ENCODE results near the gene CCNL2. TPM values are rescaled to one million over a fixed set of nuclear protein-coding genes. Genes with fewer than 3 reads are reported as not detected.
A peak's percentile ranks its signal among the peaks of the same experiment; 100 is the strongest.

Gene CCNL2
- total RNA-seq, 4 donors from 2014 or later, result 122 to 249 (median 142) TPM

- TF ChIP-seq, protein P1, sequence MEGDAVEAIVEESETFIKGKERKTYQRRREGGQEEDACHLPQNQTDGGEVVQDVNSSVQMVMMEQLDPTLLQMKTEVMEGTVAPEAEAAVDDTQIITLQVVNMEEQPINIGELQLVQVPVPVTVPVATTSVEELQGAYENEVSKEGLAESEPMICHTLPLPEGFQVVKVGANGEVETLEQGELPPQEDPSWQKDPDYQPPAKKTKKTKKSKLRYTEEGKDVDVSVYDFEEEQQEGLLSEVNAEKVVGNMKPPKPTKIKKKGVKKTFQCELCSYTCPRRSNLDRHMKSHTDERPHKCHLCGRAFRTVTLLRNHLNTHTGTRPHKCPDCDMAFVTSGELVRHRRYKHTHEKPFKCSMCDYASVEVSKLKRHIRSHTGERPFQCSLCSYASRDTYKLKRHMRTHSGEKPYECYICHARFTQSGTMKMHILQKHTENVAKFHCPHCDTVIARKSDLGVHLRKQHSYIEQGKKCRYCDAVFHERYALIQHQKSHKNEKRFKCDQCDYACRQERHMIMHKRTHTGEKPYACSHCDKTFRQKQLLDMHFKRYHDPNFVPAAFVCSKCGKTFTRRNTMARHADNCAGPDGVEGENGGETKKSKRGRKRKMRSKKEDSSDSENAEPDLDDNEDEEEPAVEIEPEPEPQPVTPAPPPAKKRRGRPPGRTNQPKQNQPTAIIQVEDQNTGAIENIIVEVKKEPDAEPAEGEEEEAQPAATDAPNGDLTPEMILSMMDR (IDR thresholded peaks at IDR 0.05), result no peak
- TF ChIP-seq POLR2A (IDR thresholded peaks at IDR 0.05), result no peak
- intact Hi-C loops (cut with DNase I; ENCODE audit: low total_unique reads), result no loop called here
- DNase-seq (ENCODE audit: low spot score in 2 of 2), result no peak
- peak overlapping the region; percentile 51 for H3K4me3 ChIP-seq (ENCODE audit: low read depth, poor library complexity, severe bottlenecking)
- 1% methylated on average over 12 to 47 of the region's 109 CpGs for WGBS, 2 donors
These were observed 50.5 kb downstream of the CCNL2 start for GRCh38 chr1:1348420-1349255.

GRCh38 chr1:1347663-1348419 lies 51.3 kb downstream of the CCNL2 start:
- 17 to 31% methylated on average over 21 to 22 of the region's 26 CpGs for WGBS, 2 donors
- intact Hi-C loops (cut with DNase I; ENCODE audit: low total_unique reads), result no loop called here
- DNase-seq (ENCODE audit: low spot score in 2 of 2), result no peak
- TF ChIP-seq POLR2A (IDR thresholded peaks at IDR 0.05), result no peak
- TF ChIP-seq, protein P1 (IDR thresholded peaks at IDR 0.05), result no peak
- peak overlapping the region; percentile 51 for H3K4me3 ChIP-seq (ENCODE audit: low read depth, poor library complexity, severe bottlenecking)

GRCh38 chr1:1347026-1347595 lies 52.0 kb downstream of the CCNL2 start:
- intact Hi-C loops (cut with DNase I; ENCODE audit: low total_unique reads), result no loop called here

DNA sequence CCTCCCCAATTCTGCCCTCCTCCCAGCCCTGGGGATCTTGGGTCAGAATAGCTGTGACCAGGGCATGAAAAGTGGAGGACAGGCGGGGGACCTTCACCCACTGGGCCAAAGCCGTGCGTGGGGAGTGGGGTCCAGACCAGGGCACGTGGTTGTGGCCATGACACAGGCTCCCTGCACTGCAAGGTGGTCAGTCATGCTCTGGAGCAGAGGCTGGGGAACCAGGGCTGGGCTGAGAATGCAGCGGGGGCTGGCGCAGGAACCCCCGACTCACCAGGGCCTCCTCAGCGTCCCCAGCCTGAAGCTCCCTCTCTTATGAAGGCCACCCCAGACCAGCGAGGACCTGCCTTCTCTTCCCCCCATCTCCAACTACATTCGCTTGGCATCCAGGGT lies 52.6 kb downstream of the CCNL2 start:
- WGBS, 2 donors, result 88 to 90% methylated on average over 10 of the region's 10 CpGs
- H3K4me3 ChIP-seq (ENCODE audit: low read depth, poor library complexity, severe bottlenecking), result no peak overlapping the region
- no peak for DNase-seq (ENCODE audit: low spot score in 2 of 2)
- intact Hi-C loops (cut with DNase I; ENCODE audit: low total_unique reads), result no loop called here
- TF ChIP-seq POLR2A (IDR thresholded peaks at IDR 0.05), result no peak
- TF ChIP-seq, protein P1 (IDR thresholded peaks at IDR 0.05), result no peak

More at GRCh38 chr1:1347026-1347595, 52.0 kb downstream of the CCNL2 start:
- TF ChIP-seq, protein P1 (IDR thresholded peaks at IDR 0.05), result no peak
- no peak for TF ChIP-seq POLR2A (IDR thresholded peaks at IDR 0.05)
- 67 to 86% methylated on average over 9 to 10 of the region's 10 CpGs for WGBS, 2 donors
- DNase-seq (ENCODE audit: low spot score in 2 of 2), result no peak
- no peak overlapping the region for H3K4me3 ChIP-seq (ENCODE audit: low read depth, poor library complexity, severe bottlenecking)

DNA sequence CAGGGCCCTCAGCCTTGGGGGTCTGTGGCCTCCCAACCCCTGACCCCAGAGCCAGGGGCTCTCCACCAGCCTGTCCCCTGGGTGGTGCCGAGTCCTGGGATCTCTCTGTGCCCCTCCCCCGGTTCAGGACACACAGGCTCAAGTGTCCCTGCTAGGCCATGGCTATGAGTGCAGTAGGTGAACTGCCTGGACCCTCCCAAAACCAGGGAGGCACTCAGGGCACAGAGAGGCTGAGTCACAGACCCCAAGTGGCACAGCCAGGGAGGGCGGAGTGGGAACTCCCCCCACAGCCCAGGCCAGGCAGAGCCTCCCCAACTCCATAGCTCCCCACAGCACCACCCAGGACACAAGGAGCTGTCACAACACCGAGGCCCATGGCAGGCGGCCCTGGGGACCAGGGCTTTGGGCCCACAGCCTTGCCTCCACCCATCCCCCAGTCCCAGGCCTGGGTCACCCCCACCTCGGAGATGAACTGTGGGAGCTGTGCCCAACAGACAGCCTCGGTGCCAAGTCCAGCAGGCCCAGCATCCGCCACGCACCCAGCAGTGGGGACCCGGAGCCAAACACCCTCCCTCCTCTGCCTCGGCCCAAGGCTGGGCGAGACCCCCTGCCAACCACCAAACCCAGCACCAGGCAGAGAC lies 53.2 kb downstream of the CCNL2 start:
- no peak overlapping the region for H3K4me3 ChIP-seq (ENCODE audit: low read depth, poor library complexity, severe bottlenecking)
- TF ChIP-seq, protein P1 (IDR thresholded peaks at IDR 0.05), result no peak
- TF ChIP-seq POLR2A (IDR thresholded peaks at IDR 0.05), result no peak
- no peak for DNase-seq (ENCODE audit: low spot score in 2 of 2)
- intact Hi-C loops (cut with DNase I; ENCODE audit: low total_unique reads), result no loop called here
- WGBS, 2 donors, result 76 to 82% methylated on average over 6 to 11 of the region's 12 CpGs

Data from lower leg skin (tissue), 4 donors.